H1 (cell line): ENCODE data around the gene STRN4. TPM values are rescaled to one million over a fixed set of nuclear protein-coding genes. Genes with fewer than 3 reads are reported as not detected.

ENCODE experiments used
- CTCF ChIA-PET: fragments of 300-600 bp; sonication (Branson Sonifier 250); formaldehyde crosslinking; loops from one replicate; lab custom pipeline; 2021; ENCODE audit not compliant: partially characterized antibody; lab: Charles Lee
- POLR2A ChIA-PET: fragments of 300-600 bp; sonication (Branson Sonifier 250); formaldehyde crosslinking; loops from one replicate; lab custom pipeline; 2021; ENCODE audit warnings: inconsistent platforms; ENCODE audit not compliant: partially characterized antibody; lab: Charles Lee
- DNase-seq, 2 experiments: peaks; one replicate each; pipeline versions ENCODE4 v3.0.0 to v3.0.0-alpha.2; 2010 to 2022; ENCODE audit warnings: low spot score in 2 of 2, low read depth in 1 of 2, mixed read lengths in 1 of 2
- FAIRE-seq: peaks from 2 replicates; lab custom pipeline; 2011; peaks lifted over from hg19 to GRCh38; lab: Jason Lieb, UNC
- H2AFZ ChIP-seq: 2 replicates; pipeline ENCODE4 v1.8.1; 2012; ENCODE audit warnings: low read length, inconsistent platforms
- H2AK5ac ChIP-seq: 2 replicates; pipeline ENCODE4 v1.6.1; 2013; ENCODE audit warnings: low read depth, low read length
- H2BK120ac ChIP-seq: replicated peaks from 2 replicates; pipeline ENCODE3; 2013; ENCODE audit warnings: low read depth, low read length, inconsistent platforms
- H2BK12ac ChIP-seq: 2 replicates; pipeline ENCODE4 v1.6.1; 2013; ENCODE audit warnings: low read depth, low read length
- H2BK15ac ChIP-seq: 2 replicates; pipeline ENCODE4 v1.6.1; 2013; ENCODE audit warnings: low read length
- H2BK20ac ChIP-seq: 2 replicates; pipeline ENCODE4 v1.6.1; 2013; ENCODE audit warnings: low read length
- H2BK5ac ChIP-seq: 2 replicates; pipeline ENCODE4 v1.6.1; 2013; ENCODE audit warnings: low read depth, low read length
- H3K14ac ChIP-seq: 2 replicates; pipeline ENCODE4 v1.6.1; 2013; ENCODE audit warnings: inconsistent platforms; ENCODE audit not compliant: insufficient read length
- H3K18ac ChIP-seq: 2 replicates; pipeline ENCODE4 v1.6.1; 2013; ENCODE audit warnings: low read length; ENCODE audit errors: extremely low read depth
- H3K23ac ChIP-seq: 2 replicates; pipeline ENCODE4 v1.6.1; 2013; ENCODE audit warnings: inconsistent platforms; ENCODE audit not compliant: insufficient read length
- H3K23me2 ChIP-seq: 2 replicates; pipeline ENCODE4 v1.6.1; 2013; ENCODE audit warnings: low read depth, low read length
- H3K27ac ChIP-seq: 2 replicates; pipeline ENCODE4 v1.6.1; 2011; ENCODE audit warnings: low read depth, low read length, inconsistent platforms
- H3K27me3 ChIP-seq, 4 experiments: replicated peaks in 1 of 4; 1 replicate in 1 of 4; 2 replicates in 3 of 4; pipeline versions ENCODE4 v1.6.1 to v1.8.1; 2011 to 2013; ENCODE audit warnings: low read length in 3 of 4, mild to moderate bottlenecking in 3 of 4, inconsistent platforms in 2 of 4, mixed read lengths in 2 of 4, moderate library complexity in 1 of 4; ENCODE audit not compliant: control insufficient read depth in 3 of 4, insufficient read depth in 3 of 4; ENCODE audit errors: extremely low read depth in 1 of 4
- H3K36me3 ChIP-seq, 4 experiments: 2 replicates each; pipeline versions ENCODE4 v1.6.1 to v1.8.1; 2011 to 2013; ENCODE audit warnings: mild to moderate bottlenecking in 4 of 4, low read length in 3 of 4, moderate library complexity in 2 of 4, control low read depth in 1 of 4, inconsistent platforms in 1 of 4; ENCODE audit not compliant: insufficient read depth in 4 of 4, control insufficient read depth in 2 of 4
- H3K4ac ChIP-seq: replicated peaks from 2 replicates; pipeline ENCODE3; 2013; ENCODE audit warnings: low read length, low read depth, mixed read lengths, inconsistent platforms; ENCODE audit not compliant: insufficient read length
- H3K4me1 ChIP-seq, 4 experiments: replicated peaks in 1 of 4; 1 replicate in 1 of 4; 2 replicates in 3 of 4; pipeline versions ENCODE4 v1.6.1 to v1.8.1; 2011 to 2013; ENCODE audit warnings: low read length in 3 of 4, inconsistent platforms in 2 of 4, mixed read lengths in 1 of 4; ENCODE audit not compliant: insufficient read depth in 4 of 4, control insufficient read depth in 3 of 4
- H3K4me2 ChIP-seq, 2 experiments: 2 replicates each; pipeline versions ENCODE4 v1.6.1 to v1.8.1; 2011 to 2013; ENCODE audit warnings: low read depth in 2 of 2, low read length in 2 of 2, control low read depth in 1 of 2, inconsistent platforms in 1 of 2, mild to moderate bottlenecking in 1 of 2; ENCODE audit not compliant: insufficient read depth in 1 of 2
- H3K4me3 ChIP-seq, 4 experiments: fragments of 200-600, 300-600 bp in 1 of 4; sonication (generic), shearing (Covaris generic), sonication (Bioruptor Twin) in 1 of 4; 2 replicates each; pipeline versions ENCODE4 v1.5.1 to v1.8.1; 2011 to 2016; ENCODE audit warnings: low read length in 4 of 4, low read depth in 3 of 4, control low read depth in 2 of 4, inconsistent platforms in 2 of 4, mild to moderate bottlenecking in 2 of 4, mixed read lengths in 1 of 4, moderate library complexity in 1 of 4; ENCODE audit not compliant: insufficient read depth in 2 of 4; ENCODE audit errors: extremely low read depth in 1 of 4
- H3K56ac ChIP-seq: replicated peaks from 2 replicates; pipeline ENCODE3; 2013; ENCODE audit warnings: low read depth, mild to moderate bottlenecking, mixed read lengths, low read length, inconsistent platforms; ENCODE audit not compliant: insufficient read length
- H3K79me1 ChIP-seq: 2 replicates; pipeline ENCODE4 v1.6.1; 2013; ENCODE audit warnings: low read depth, low read length, control low read depth
- H3K79me2 ChIP-seq, 2 experiments: 2 replicates each; pipeline versions ENCODE4 v1.6.1 to v1.8.1; 2012 to 2013; ENCODE audit warnings: low read length in 2 of 2, mild to moderate bottlenecking in 2 of 2, inconsistent platforms in 1 of 2; ENCODE audit not compliant: insufficient read depth in 2 of 2, control insufficient read depth in 1 of 2
- H3K9ac ChIP-seq, 4 experiments: replicated peaks in 1 of 4; 1 replicate in 1 of 4; 2 replicates in 3 of 4; pipeline versions ENCODE4 v1.6.1 to v1.8.1; 2011 to 2013; ENCODE audit warnings: low read depth in 3 of 4, low read length in 3 of 4, control low read depth in 2 of 4, mild to moderate bottlenecking in 2 of 4, moderate library complexity in 2 of 4, inconsistent platforms in 1 of 4; ENCODE audit errors: extremely low read depth in 1 of 4
- H3K9me3 ChIP-seq, 2 experiments: 2 replicates each; pipeline versions ENCODE4 v1.6.1 to v1.8.1; 2012 to 2013; ENCODE audit warnings: mild to moderate bottlenecking in 2 of 2, moderate library complexity in 2 of 2, control low read depth in 1 of 2, inconsistent platforms in 1 of 2, low read depth in 1 of 2, low read length in 1 of 2, mixed read lengths in 1 of 2; ENCODE audit not compliant: insufficient read depth in 2 of 2
- H4K20me1 ChIP-seq, 2 experiments: replicated peaks in 1 of 2; 2 replicates each; pipeline versions ENCODE3 to v1.8.1; 2011 to 2013; ENCODE audit warnings: inconsistent platforms in 2 of 2, low read length in 2 of 2, mild to moderate bottlenecking in 1 of 2; ENCODE audit not compliant: insufficient read depth in 2 of 2, control insufficient read depth in 1 of 2
- H4K5ac ChIP-seq: 2 replicates; pipeline ENCODE4 v1.6.1; 2013; ENCODE audit warnings: low read length, low read depth, mixed read lengths, inconsistent platforms; ENCODE audit not compliant: insufficient read length
- H4K8ac ChIP-seq: 2 replicates; pipeline ENCODE4 v1.8.0; 2013; ENCODE audit warnings: mild to moderate bottlenecking, moderate library complexity, low read length, inconsistent platforms; ENCODE audit not compliant: insufficient read depth; ENCODE audit errors: extremely low read depth
- H4K91ac ChIP-seq: replicated peaks from 2 replicates; pipeline ENCODE3; 2013; ENCODE audit warnings: low read length, mixed read lengths, inconsistent platforms; ENCODE audit not compliant: insufficient read length
- CHD1 ChIP-seq: IDR thresholded peaks from 2 replicates; pipeline ENCODE4 v1.6.1; 2012; ENCODE audit warnings: low read depth, low read length, improper control_type of control experiment
- CTCF ChIP-seq, 3 experiments: IDR thresholded peaks; 1 replicate in 2 of 3; 2 replicates in 1 of 3; pipeline versions ENCODE4 v1.5.1 to v1.6.1; 2011; ENCODE audit warnings: low read length in 3 of 3, mild to moderate bottlenecking in 3 of 3, inconsistent platforms in 2 of 3, low read depth in 1 of 3, moderate library complexity in 1 of 3; ENCODE audit not compliant: insufficient read depth in 1 of 3; ENCODE audit errors: control extremely low read depth in 1 of 3
- EP300 ChIP-seq, 2 experiments: IDR thresholded peaks; 1 replicate in 1 of 2; 2 replicates in 1 of 2; pipeline ENCODE4 v1.6.1; 2011 to 2012; ENCODE audit warnings: low read depth in 2 of 2, low read length in 2 of 2, mild to moderate bottlenecking in 2 of 2, borderline replicate concordance in 1 of 2, inconsistent platforms in 1 of 2, moderate library complexity in 1 of 2
- GTF2F1 ChIP-seq: IDR thresholded peaks from 2 replicates; pipeline ENCODE4 v1.6.1; 2012; ENCODE audit warnings: low read depth, low read length, improper control_type of control experiment, borderline replicate concordance
- JUND ChIP-seq: IDR thresholded peaks from 2 replicates; pipeline ENCODE4 v1.6.1; 2011; ENCODE audit warnings: mild to moderate bottlenecking, improper control_type of control experiment, low read length
- RFX5 ChIP-seq: IDR thresholded peaks from 2 replicates; pipeline ENCODE4 v1.6.1; 2011; ENCODE audit warnings: low read depth, low read length, improper control_type of control experiment, borderline replicate concordance
- SIN3A ChIP-seq, 2 experiments: IDR thresholded peaks in 1 of 2; conservative IDR thresholded peaks in 1 of 2; 2 replicates each; pipeline ENCODE4 v1.6.1; 2011 to 2012; ENCODE audit warnings: low read length in 2 of 2, improper control_type of control experiment in 1 of 2, low read depth in 1 of 2, mild to moderate bottlenecking in 1 of 2
- SRF ChIP-seq: IDR thresholded peaks from 2 replicates; pipeline ENCODE4 v1.6.1; 2011; ENCODE audit warnings: mild to moderate bottlenecking, low read depth, low read length, moderate library complexity
- SUZ12 ChIP-seq: fragments of 200-600 bp; sonication (generic); IDR thresholded peaks from 2 replicates; pipeline ENCODE4 v1.6.1; 2012; ENCODE audit warnings: mild to moderate bottlenecking, inconsistent platforms, low read length, moderate library complexity, mixed read lengths
- WGBS, 2 experiments: shearing (Covaris generic) in 1 of 2; methylation state at CpG; one replicate each; pipeline versions ENCODE4 v1.1.6 to v1.1.7; 2013 to 2015; ENCODE audit warnings: low lambda C conversion rate in 2 of 2, mixed read lengths in 2 of 2, inconsistent platforms in 1 of 2, low coverage in 1 of 2, missing lambda C conversion rate in 1 of 2; ENCODE audit not compliant: insufficient replicate concordance in 2 of 2, insufficient coverage in 1 of 2, insufficient read length in 1 of 2; ENCODE audit errors: extremely low coverage in 1 of 2, missing lambda C conversion rate in 1 of 2; 5-methylcytosine and 5-hydroxymethylcytosine counted together
- polyA plus RNA-seq, 7 experiments: library from polyadenylated mRNA; depleted of rRNA in 3 of 7; stranded (reverse) in 5 of 7; unstranded in 2 of 7; fragments of >200 nt in 5 of 7; fragments of 200-250 nt in 2 of 7; gene quantifications; 1 replicate in 5 of 7; 2 replicates in 1 of 7; 4 replicates in 1 of 7; pipeline versions ENCODE4 v1.2.1 to v1.2.3, GENCODE V29; 2011 to 2013; ENCODE audit warnings: missing spikeins in 2 of 7, mixed read lengths in 2 of 7
- total RNA-seq: library from RNA; stranded (reverse); fragmentation: NEBNext Ultra II Directional; extraction: Animal tissue kit (Norgen Biotek cat#: 25700); gene quantifications from 2 replicates; pipeline ENCODE4 v1.2.1, GENCODE V29; 2021

The STRN4 gene
- total and polyA plus RNA-seq, 2 of the 8 experiments (the other 6 are each of a cell fraction or from before 2014, with no cell fraction given) = 120 to 187 TPM

- Histone ChIP-seq H3K18ac (no peak overlapping the region), H2BK120ac (no peak overlapping the region), H3K4me1 (no peaks in the 10 kb centered on the region), H2BK5ac (no peak overlapping the region; the same call in 1 of the 2 replicates), H2BK12ac (no peak overlapping the region), H3K27ac (no peak overlapping the region), H3K79me2 (peaks cover 0 to 37% of the 10 kb centered on the region in 2 experiments; a peak in 2 of 4 replicates), H3K14ac (no peak overlapping the region), H2AK5ac (no peak overlapping the region), H4K20me1 (peaks cover 27 to 48% of the 10 kb centered on the region in 2 experiments), H3K23ac (no peak overlapping the region), H3K27me3 (no peaks in the 10 kb centered on the region), H3K4me2 (no peak overlapping the region), H2BK15ac (no peak overlapping the region), H2BK20ac (no peak overlapping the region), H3K56ac (no peak overlapping the region), H3K9ac (no peak overlapping the region), H3K9me3 (no peaks in the 10 kb centered on the region), H3K4ac (no peak overlapping the region), H3K36me3 (peaks cover 32 to 66% (median 51%) of the 10 kb centered on the region in 4 experiments), H4K5ac (no peak overlapping the region), H4K8ac (no peak overlapping the region), H3K4me3 (no peak overlapping the region), H3K23me2 (no peaks in the 10 kb centered on the region), H4K91ac (no peak overlapping the region), H2AFZ (no peak overlapping the region), H3K79me1 (peaks cover 3% of the 10 kb centered on the region)
- FAIRE-seq (no peak), DNase-seq (no peak)
- ChIA-PET CTCF (interaction anchor here (0.6 to 15.8 kb wide), 4 partner anchors 16 to 28 kb away, joined by 4 to 188 read pairs (median 6); no protein-coding TSS in a partner anchor), POLR2A (interaction anchor here (1.0 to 1.1 kb wide), 2 partner anchors 23 to 54 kb away, joined by 3 to 4 read pairs; no protein-coding TSS in a partner anchor)
- 91% methylated on average over 22 of the region's 23 CpGs; no CpG with 5 or more reads in 1 of the 2 experiments for WGBS, 2 experiments
- TF ChIP-seq CHD1 = no peak
- TF ChIP-seq SIN3A (conservative IDR thresholded peaks at IDR 0.05 in 1 of 2, IDR thresholded peaks at IDR 0.05 in 1 of 2; ENCODE audit: low read depth in 1 of 2, low read length in 2 of 2) = no peak
- no peak for TF ChIP-seq CTCF (IDR thresholded peaks at IDR 0.05; ENCODE audit: control extremely low read depth in 1 of 3, insufficient read depth in 1 of 3, low read depth in 1 of 3, low read length in 3 of 3)
- TF ChIP-seq RFX5 = no peak
- TF ChIP-seq GTF2F1 = no peak
- no peak for TF ChIP-seq EP300 (IDR thresholded peaks at IDR 0.05; ENCODE audit: borderline replicate concordance in 1 of 2, low read depth in 2 of 2, low read length in 2 of 2)
- TF ChIP-seq SUZ12 = no peak
- TF ChIP-seq JUND = no peak
- no peak for TF ChIP-seq SRF
These were observed 13.1 kb downstream of the STRN4 start for GRCh38 chr19:46732966-46733689.
